GM18502 (cell line): ENCODE measurements around the gene CACNB4.

Experiments used
- ATAC-seq: cut with Tn5 transposase; IDR thresholded peaks from one replicate; pipeline ENCODE4 v1.9.1; 2021; ENCODE audit warnings: mild to moderate bottlenecking; ENCODE audit not compliant: unreplicated experiment, poor library complexity

The CACNB4 gene

DNA sequence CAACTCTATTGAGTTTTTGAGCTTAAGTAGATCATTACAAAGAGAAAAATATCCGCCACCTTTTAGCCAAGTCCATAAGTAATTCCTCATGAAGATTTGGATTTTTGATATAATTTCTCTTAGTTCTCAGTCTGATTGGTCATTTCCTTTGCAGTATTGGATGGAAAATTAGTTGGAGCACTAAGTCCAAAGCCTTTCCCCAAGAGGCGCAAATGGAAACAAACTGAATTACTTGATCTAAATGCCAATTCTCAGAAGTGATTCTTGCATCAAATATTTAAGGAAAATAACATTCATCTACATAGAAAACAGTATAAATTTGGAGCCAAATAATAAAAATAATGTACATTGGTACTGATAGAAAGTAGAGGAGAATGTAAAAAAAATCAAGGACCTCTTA lies 115.6 kb downstream of the CACNB4 start:
- no peak for ATAC-seq

GRCh38 chr2:151981886-151982285 lies 117.0 kb downstream of the CACNB4 start:
- ATAC-seq, result no peak

DNA sequence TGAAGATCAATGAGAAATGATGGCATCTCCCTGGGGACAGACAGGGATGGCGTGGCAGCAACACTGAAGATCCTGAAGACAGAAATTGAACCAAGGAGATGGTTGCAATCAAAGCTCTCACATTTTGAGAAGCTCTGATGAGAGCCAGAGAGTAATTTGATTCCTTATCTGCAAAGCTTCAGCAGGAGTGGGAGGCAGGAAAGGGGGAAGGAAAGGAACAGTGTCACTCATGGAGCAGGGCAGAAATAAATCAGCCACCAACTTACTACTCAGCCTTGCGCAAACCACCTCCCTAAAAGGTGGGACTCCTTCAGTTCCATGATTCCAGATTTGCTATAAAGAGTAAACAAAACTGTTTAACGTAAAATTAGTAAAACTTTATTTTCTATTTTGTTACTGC lies 119.2 kb downstream of the CACNB4 start:
- ATAC-seq, result no peak

- ATAC-seq, result no peak
These were observed 120.1 kb downstream of the CACNB4 start for GRCh38 chr2:151978709-151979108.

DNA sequence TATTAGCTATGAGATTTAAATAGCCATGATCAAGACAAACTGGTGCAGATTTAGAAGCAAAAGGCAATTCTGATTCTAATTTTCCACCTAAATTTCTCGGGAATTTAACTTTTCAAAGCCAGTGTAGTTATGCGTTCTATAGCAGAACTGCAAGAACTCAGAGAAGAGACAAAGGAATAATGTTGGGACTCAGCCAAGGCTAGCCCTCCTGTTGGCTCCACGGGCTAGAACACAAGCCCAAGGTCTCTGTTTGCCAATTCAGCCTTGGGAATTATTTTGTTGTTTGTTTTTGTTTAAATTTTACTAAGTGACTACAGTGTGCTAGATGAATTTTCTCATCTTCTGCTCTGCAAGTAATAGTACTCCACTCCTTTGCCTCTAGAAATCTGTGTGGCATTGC lies 121.2 kb downstream of the CACNB4 start:
- ATAC-seq, result no peak

GRCh38 chr2:151976945-151977353 lies 121.9 kb downstream of the CACNB4 start:
- ATAC-seq, result peak; percentile 82

DNA sequence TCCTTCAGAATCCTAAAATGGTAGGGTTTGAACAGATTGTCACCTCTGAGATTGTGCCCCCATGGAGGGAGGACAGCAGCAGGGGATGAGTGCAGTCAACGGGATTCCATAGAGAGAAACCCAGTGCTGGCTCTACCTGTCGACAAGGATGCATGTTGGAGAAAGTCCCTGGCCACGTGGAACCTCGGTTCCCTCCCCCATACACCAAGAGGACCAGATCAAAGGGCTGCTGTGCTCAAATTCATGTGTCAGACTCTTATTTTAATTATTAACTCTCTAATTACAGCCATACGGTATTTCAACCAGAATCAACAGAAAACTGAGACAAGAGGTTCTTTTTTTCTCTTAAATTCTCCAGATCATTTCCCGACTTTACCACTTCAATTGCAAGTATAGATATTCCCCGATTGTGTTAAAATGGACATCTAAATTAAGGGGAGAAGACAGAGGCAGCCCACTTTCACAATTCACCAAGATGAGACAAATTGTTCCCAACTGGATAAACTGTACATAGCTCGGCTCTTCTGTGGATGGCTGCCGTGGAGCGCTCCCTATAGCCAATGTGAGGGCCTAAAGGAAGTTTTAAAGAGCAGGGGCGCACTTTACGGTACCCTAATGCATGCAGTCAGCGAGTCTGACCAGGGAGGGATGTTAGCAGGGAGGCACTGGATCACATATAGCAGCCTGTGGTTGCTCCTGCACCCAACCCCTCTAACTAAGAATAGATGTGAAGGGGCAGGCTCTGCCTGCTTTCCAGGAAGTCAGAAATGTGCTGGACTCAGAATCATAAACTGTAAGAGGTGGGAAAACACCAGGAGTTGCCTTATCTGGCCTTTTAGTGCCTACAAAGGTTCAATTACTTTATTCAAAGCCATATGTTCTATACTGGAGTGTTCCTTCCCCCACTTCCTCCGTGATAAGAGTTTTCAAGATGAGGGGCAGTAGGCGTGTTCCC lies 123.1 kb downstream of the CACNB4 start:
- no peak for ATAC-seq

DNA sequence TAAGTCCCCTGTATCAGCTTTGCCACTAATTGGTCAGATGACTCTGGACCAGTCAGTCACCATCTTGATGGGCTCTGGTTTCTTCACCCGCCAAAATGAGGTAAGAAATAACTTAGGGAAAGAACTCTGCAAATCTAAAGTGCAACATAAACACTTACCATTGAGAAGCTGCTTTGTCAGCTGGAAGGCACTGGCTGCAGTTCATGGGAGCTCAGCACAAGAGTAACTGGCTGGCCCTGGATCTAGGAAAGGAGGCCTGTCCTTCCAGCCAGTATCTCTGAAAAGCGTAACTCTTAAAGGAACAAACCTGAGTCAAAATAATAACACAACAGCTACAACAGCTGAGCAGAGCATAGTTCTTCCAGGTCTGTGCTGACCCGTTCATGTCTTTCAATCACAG lies 123.9 kb downstream of the CACNB4 start:
- no peak for ATAC-seq

- ATAC-seq, result no peak
These were observed 125.0 kb downstream of the CACNB4 start for GRCh38 chr2:151973901-151974199.

DNA sequence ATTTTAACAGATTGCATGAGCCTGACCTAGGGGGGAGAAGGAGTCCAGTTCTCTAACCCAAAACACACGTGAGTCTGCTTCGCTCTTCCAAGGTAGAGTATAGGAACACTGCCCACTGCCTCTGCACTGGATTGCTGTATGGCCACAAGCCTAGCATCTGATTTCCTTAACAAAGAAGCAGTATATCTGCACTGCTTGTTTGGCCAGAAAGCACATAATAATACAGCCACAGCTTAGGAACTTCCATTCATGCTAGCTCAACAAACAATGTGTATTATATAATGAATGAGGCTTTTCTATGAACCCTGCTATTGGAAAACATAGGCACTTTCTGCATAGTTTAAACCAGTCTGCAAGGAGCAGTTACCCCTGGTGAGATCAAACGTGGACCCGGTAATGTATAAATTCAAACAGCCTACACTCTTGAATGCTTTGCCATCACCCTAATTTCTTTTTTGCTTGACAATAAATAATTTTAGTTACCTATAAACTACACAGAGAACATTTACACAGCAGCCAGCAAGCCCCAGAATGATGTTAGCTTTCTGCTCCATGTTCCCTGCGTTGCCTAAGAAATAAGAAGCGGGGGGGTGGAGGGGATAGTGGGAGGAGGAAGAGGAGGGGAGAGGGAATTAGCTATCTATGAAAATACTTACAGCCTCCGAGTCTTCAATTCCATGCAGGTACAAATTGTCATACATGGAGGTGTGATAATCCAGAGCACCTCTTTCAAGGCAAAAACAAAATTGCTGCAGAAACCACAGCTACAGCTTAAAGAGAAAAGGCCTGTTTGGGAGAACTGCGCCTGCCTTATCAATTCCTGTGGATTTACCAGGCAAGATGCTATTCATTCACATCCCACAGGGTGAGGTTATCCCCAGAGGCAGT lies 125.6 kb downstream of the CACNB4 start:
- no peak for ATAC-seq

DNA sequence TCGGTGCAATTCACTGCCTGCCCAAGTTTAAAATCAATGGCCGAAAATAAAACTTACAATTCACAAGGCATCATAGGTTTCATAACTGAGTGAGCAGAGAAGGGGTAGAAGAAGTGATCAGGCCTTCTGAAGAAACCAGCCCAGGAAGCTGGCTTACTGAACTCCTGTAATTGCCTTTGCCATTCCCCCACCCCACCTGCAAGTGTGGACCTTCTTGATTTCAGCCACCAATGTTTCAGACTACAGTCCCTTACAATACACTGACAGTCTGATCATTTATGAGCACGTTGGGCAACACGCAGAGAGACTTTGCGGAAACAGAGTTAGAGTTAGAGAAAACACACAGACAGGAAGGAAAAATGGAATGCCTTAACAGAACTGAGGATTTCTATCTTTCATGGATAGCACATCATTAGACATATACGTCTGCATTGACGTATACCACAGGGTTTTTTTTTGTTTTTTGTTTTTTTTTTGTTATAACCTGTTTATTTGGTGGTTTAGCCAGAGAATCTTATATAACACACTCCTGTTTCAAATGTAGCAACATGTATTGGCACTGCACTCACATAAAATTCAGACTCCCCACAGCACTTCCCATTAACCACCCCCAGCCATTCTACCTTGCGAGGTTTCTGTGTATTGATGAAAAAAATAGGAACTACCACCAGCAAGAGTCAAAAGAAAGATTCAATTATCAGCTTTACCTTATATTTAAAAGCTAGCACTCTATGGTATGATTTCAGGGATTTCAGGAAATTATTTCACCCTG lies 126.4 kb downstream of the CACNB4 start:
- ATAC-seq, result no peak

- ATAC-seq, result no peak
These were observed 127.4 kb downstream of the CACNB4 start for GRCh38 chr2:151971301-151972051.

GRCh38 chr2:151968770-151969470 lies 129.9 kb downstream of the CACNB4 start:
- no peak for ATAC-seq

- ATAC-seq, result no peak
These were observed 130.8 kb downstream of the CACNB4 start for GRCh38 chr2:151967829-151968722.

GRCh38 chr2:151965884-151966283 lies 133.0 kb downstream of the CACNB4 start:
- ATAC-seq, result no peak

DNA sequence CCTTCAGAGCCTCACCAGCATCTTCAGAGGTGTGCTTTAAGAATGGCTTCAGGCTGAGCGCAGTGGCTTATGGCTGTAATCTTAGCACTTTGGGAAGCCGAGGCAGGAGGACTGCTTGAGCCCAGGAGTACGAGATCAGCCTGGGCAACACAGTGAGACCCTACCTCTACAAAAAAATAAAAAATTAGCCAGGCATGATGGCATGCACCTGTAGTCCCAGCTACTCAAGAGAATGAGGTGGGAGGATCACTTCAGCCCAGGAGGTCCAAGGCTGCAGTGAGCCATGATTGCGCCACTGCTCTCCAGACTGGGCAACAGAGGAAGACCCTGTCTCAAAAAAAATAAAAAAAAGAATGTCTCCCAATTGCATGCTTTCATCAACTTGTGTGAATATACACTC lies 137.3 kb downstream of the CACNB4 start:
- no peak for ATAC-seq

DNA sequence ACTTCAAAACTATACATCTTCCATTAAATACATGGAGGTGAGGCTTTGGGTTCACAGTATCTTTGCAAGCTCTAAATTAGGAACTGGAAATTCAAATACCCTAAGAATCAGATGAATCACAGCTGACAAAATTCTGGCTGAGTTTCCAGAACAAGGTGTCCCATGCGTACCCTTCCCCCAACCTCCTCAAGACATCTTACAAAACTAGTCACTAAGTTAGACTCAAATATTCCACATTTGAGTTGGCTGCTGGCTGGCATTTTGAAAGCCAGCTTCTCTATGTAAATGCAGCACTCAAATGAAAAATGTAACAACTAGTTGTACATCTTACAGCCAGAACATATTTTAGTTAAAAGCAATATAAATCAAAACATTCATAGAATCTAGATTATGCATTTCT lies 139.6 kb downstream of the CACNB4 start:
- no peak for ATAC-seq

DNA sequence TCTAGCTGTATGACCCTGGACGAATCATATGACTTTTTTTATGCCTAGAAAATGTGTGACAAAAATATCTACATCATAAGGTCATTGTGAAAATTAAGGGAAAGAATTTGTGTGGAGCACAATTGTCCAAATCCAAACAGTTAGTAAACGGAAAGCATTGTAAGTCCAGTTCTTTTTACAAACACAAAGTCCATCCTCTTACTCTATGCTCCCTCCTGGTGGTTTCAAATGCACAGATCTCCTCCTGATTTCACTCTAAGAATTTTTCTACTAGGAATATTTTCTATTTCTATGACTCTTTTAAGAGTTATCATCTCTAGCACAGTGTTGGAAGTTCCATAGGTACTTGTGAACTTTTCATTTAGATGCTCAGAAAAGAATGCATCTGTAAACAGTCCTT lies 145.4 kb downstream of the CACNB4 start:
- ATAC-seq, result no peak
